Astrocyte of the hippocampus (primary cell): Measurements from ENCODE around the gene PLEKHA5.
"Not testable (repeated sequence)": the region's sequence is repeated elsewhere in the genome, so short reads cannot be mapped to it uniquely, and the experiment has no call there.

Experiments
- DNase-seq: peaks from one replicate; pipeline ENCODE4 v3.0.0; 2011; ENCODE audit warnings: low read depth, low spot score

The PLEKHA5 gene

GRCh38 chr12:19166387-19166786, 36.9 kb downstream of the PLEKHA5 start:
- DNase-seq, result no peak

GRCh38 chr12:19166956-19167355, 37.4 kb downstream of the PLEKHA5 start:
- no peak for DNase-seq

- no peak for DNase-seq
These were observed 38.2 kb downstream of the PLEKHA5 start for GRCh38 chr12:19167708-19168107.

GRCh38 chr12:19168644-19169043, 39.1 kb downstream of the PLEKHA5 start:
- no peak for DNase-seq

GRCh38 chr12:19169222-19169621, 39.7 kb downstream of the PLEKHA5 start:
- DNase-seq, result no peak

GRCh38 chr12:19170286-19170685, 40.8 kb downstream of the PLEKHA5 start:
- DNase-seq, result not testable (repeated sequence)

- DNase-seq, result no peak
These were observed 42.2 kb downstream of the PLEKHA5 start for GRCh38 chr12:19171731-19172130.

- DNase-seq, result peak; percentile 20
These were observed 48.2 kb downstream of the PLEKHA5 start for GRCh38 chr12:19177754-19178153.

GRCh38 chr12:19179986-19180385, 50.5 kb downstream of the PLEKHA5 start:
- no peak for DNase-seq

GRCh38 chr12:19181666-19182426, 52.3 kb downstream of the PLEKHA5 start:
- DNase-seq, result no peak

- DNase-seq, result peak; percentile 24
These were observed 53.7 kb downstream of the PLEKHA5 start for GRCh38 chr12:19183121-19183838.

- DNase-seq, result no peak
These were observed 55.9 kb downstream of the PLEKHA5 start for GRCh38 chr12:19185262-19185929.

GRCh38 chr12:19186722-19187661, 57.5 kb downstream of the PLEKHA5 start:
- peak; percentile 74 for DNase-seq

- DNase-seq, result no peak
These were observed 60.0 kb downstream of the PLEKHA5 start for GRCh38 chr12:19189522-19189921.

GRCh38 chr12:19190292-19191031, 60.9 kb downstream of the PLEKHA5 start:
- DNase-seq, result peak; percentile 56

GRCh38 chr12:19191089-19191488, 61.6 kb downstream of the PLEKHA5 start:
- peak; percentile 15 for DNase-seq

GRCh38 chr12:19191563-19191962, 62.0 kb downstream of the PLEKHA5 start:
- DNase-seq, result peak; percentile 29

GRCh38 chr12:19192710-19193109, 63.2 kb downstream of the PLEKHA5 start:
- no peak for DNase-seq

- DNase-seq, result no peak
These were observed 65.4 kb downstream of the PLEKHA5 start for GRCh38 chr12:19194963-19195362.

GRCh38 chr12:19196959-19197630, 67.6 kb downstream of the PLEKHA5 start:
- DNase-seq, result no peak
